Measurements from ENCODE around the gene CPPED1. TPM values are rescaled to one million over a fixed set of nuclear protein-coding genes. Genes with fewer than 3 reads are reported as not detected.

CPPED1 gene
- total and polyA plus RNA-seq, 4 donors = 10.4 to 29.1 (median 23.0) TPM

- H3K4me1 ChIP-seq (ENCODE audit: control insufficient read depth in 4 of 4, insufficient read depth in 4 of 4, low read length in 3 of 4) = no peaks in the 10 kb centered on the region
- H3K27me3 ChIP-seq (ENCODE audit: control insufficient read depth in 4 of 4, insufficient read depth in 4 of 4, low read length in 3 of 4) = no peaks in the 10 kb centered on the region
- TF ChIP-seq NR2F2 (IDR thresholded peaks at IDR 0.05) = no peak
- no peak overlapping the region for H3K9ac ChIP-seq (ENCODE audit: low read depth in 1 of 2, low read length in 2 of 2)
- no peak for DNase-seq (ENCODE audit: low spot score)
- no peak overlapping the region for H3K4me3 ChIP-seq (ENCODE audit: low read depth in 1 of 3, low read length in 3 of 3)
- H3K27ac ChIP-seq (ENCODE audit: low read depth in 1 of 2, low read length in 2 of 2) = no peak overlapping the region
- WGBS = 96% methylated on average over 5 of the region's 5 CpGs
- no peaks in the 10 kb centered on the region for H3K9me3 ChIP-seq (ENCODE audit: control insufficient read depth in 4 of 4, low read length in 3 of 4)
- peaks cover 0 to 9% (median under 1%) of the 10 kb centered on the region in 4 donors for H3K36me3 ChIP-seq (ENCODE audit: control insufficient read depth in 4 of 4, insufficient read depth in 3 of 4, low read depth in 1 of 4, low read length in 3 of 4)
Measured at GRCh38 chr16:12697437-12697836, 106.2 kb downstream of the CPPED1 start.

DNA sequence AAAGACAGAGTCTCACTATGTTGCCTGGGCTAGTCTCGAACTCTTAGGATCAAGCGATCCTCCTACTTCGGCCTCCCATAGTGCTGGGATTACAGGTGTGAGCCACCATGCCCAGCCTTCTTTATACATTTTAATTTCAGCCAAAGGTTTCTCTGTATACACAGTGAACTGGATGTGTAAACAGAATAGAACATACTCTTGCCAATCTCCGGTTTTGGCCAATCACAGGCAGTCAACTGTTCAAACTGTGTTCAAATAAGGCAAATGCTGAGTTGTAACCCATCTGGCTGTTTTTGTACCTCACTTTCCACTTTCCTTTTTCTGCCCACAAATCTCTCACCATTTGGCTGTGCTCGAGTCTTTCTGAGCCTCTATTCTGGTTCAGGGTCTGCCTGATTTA, 108.2 kb downstream of the CPPED1 start:
- no peaks in the 10 kb centered on the region for H3K4me1 ChIP-seq (ENCODE audit: control insufficient read depth in 4 of 4, insufficient read depth in 4 of 4, low read length in 3 of 4)
- no peak overlapping the region for H3K4me3 ChIP-seq (ENCODE audit: low read depth in 1 of 3, low read length in 3 of 3)
- no peaks in the 10 kb centered on the region for H3K9me3 ChIP-seq (ENCODE audit: control insufficient read depth in 4 of 4, low read length in 3 of 4)
- WGBS = 82% methylated on average over 5 of the region's 5 CpGs
- TF ChIP-seq FOXA2 (IDR thresholded peaks at IDR 0.05) = peak; percentile 62
- TF ChIP-seq EGR1 (IDR thresholded peaks at IDR 0.05; ENCODE audit: low read depth in 2 of 2) = no peak
- peak; percentile 10 for TF ChIP-seq REST (IDR thresholded peaks at IDR 0.05)
- TF ChIP-seq CTCF (IDR thresholded peaks at IDR 0.05; ENCODE audit: low read depth, low read length, missing input control) = no peak
- H3K9ac ChIP-seq (ENCODE audit: low read depth in 1 of 2, low read length in 2 of 2) = no peak overlapping the region
- H3K27ac ChIP-seq (ENCODE audit: low read depth in 1 of 2, low read length in 2 of 2) = no peak overlapping the region
- no peaks in the 10 kb centered on the region for H3K27me3 ChIP-seq (ENCODE audit: control insufficient read depth in 4 of 4, insufficient read depth in 4 of 4, low read length in 3 of 4)
- H3K36me3 ChIP-seq (ENCODE audit: control insufficient read depth in 4 of 4, insufficient read depth in 3 of 4, low read depth in 1 of 4, low read length in 3 of 4) = peaks cover 0 to 4% (median 1%) of the 10 kb centered on the region in 4 donors
- DNase-seq (ENCODE audit: low spot score) = no peak

DNA sequence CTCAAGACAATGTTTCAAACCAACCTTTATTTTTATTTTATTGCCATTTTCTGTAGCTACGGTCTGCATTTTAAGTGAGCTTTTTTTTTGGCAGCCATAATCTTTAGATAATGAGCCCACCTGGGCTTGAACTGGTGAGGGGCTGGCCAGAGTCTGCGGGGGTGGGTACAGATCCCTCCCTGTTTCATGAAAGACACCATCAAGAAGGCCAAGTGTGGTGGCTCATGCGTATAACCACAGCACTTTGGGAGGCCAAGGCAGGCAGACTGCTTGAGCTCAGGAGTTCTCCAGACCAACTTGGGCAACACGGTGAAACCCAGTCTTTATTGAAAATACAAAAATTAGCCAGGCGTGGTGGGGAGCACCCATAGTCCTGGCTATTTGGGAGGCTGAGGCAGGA, 113.7 kb downstream of the CPPED1 start:
- 97% methylated on average over 5 of the region's 5 CpGs for WGBS
- no peaks in the 10 kb centered on the region for H3K27me3 ChIP-seq (ENCODE audit: control insufficient read depth in 4 of 4, insufficient read depth in 4 of 4, low read length in 3 of 4)
- no peak for DNase-seq (ENCODE audit: low spot score)

More for the DNA sequence above, 113.7 kb downstream of the CPPED1 start:
- H3K4me3 ChIP-seq (ENCODE audit: low read depth in 1 of 3, low read length in 3 of 3) = no peak overlapping the region
- H3K27ac ChIP-seq (ENCODE audit: low read depth in 1 of 2, low read length in 2 of 2) = no peak overlapping the region
- no peaks in the 10 kb centered on the region for H3K4me1 ChIP-seq (ENCODE audit: control insufficient read depth in 4 of 4, insufficient read depth in 4 of 4, low read length in 3 of 4)
- H3K9me3 ChIP-seq (ENCODE audit: control insufficient read depth in 4 of 4, low read length in 3 of 4) = no peaks in the 10 kb centered on the region
- peaks cover 0 to 2% (median 0%) of the 10 kb centered on the region in 4 donors for H3K36me3 ChIP-seq (ENCODE audit: control insufficient read depth in 4 of 4, insufficient read depth in 3 of 4, low read depth in 1 of 4, low read length in 3 of 4)
- TF ChIP-seq JUND (IDR thresholded peaks at IDR 0.05) = no peak
- no peak for TF ChIP-seq HNF4A (conservative IDR thresholded peaks at IDR 0.05)
- no peak for TF ChIP-seq TAF1 (conservative IDR thresholded peaks at IDR 0.05)
- no peak for TF ChIP-seq RXRA (IDR thresholded peaks at IDR 0.05)
- TF ChIP-seq FOXA1 (IDR thresholded peaks at IDR 0.05) = no peak
- no peak for TF ChIP-seq CTCF (IDR thresholded peaks at IDR 0.05; ENCODE audit: low read depth, low read length, missing input control)
- no peak for TF ChIP-seq HNF4G (IDR thresholded peaks at IDR 0.05)
- TF ChIP-seq, protein P1, sequence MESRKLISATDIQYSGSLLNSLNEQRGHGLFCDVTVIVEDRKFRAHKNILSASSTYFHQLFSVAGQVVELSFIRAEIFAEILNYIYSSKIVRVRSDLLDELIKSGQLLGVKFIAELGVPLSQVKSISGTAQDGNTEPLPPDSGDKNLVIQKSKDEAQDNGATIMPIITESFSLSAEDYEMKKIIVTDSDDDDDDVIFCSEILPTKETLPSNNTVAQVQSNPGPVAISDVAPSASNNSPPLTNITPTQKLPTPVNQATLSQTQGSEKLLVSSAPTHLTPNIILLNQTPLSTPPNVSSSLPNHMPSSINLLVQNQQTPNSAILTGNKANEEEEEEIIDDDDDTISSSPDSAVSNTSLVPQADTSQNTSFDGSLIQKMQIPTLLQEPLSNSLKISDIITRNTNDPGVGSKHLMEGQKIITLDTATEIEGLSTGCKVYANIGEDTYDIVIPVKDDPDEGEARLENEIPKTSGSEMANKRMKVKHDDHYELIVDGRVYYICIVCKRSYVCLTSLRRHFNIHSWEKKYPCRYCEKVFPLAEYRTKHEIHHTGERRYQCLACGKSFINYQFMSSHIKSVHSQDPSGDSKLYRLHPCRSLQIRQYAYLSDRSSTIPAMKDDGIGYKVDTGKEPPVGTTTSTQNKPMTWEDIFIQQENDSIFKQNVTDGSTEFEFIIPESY (IDR thresholded peaks at IDR 0.05) = no peak
- TF ChIP-seq EGR1 (IDR thresholded peaks at IDR 0.05; ENCODE audit: low read depth in 2 of 2) = no peak
- TF ChIP-seq MAX (IDR thresholded peaks at IDR 0.05) = no peak
- no peak for TF ChIP-seq YY1 (IDR thresholded peaks at IDR 0.05)
- TF ChIP-seq REST (IDR thresholded peaks at IDR 0.05) = no peak
- no peak for TF ChIP-seq NR2F2 (IDR thresholded peaks at IDR 0.05)
- H3K9ac ChIP-seq (ENCODE audit: low read depth in 1 of 2, low read length in 2 of 2) = no peak overlapping the region
